Fibroblast of the aortic adventitia (primary cell): ENCODE results near the gene KRTAP10-12. TPM values are rescaled to one million over a fixed set of nuclear protein-coding genes. Genes with fewer than 3 reads are reported as not detected.
"Not testable (repeated sequence)": the region's sequence is repeated elsewhere in the genome, so short reads cannot be mapped to it uniquely, and the experiment has no call there.

Experiments
- DNase-seq: peaks from one replicate; pipeline ENCODE4 v3.0.0-alpha.2; 2010; ENCODE audit warnings: low read depth
- H3K4me3 ChIP-seq: 2 replicates; pipeline ENCODE4 v1.5.1; 2011; ENCODE audit warnings: low read depth, mild to moderate bottlenecking, control low read depth, low read length, moderate library complexity
- CTCF ChIP-seq: IDR thresholded peaks from 2 replicates; pipeline ENCODE4 v1.5.1; 2011; ENCODE audit warnings: mild to moderate bottlenecking, low read length, control low read depth, inconsistent platforms; ENCODE audit not compliant: insufficient read depth
- total RNA-seq: library from RNA; depleted of rRNA; stranded (reverse); fragments of >200 nt; gene quantifications from 2 replicates; pipeline ENCODE4 v1.2.3, GENCODE V29; 2012; ENCODE audit warnings: low replicate concordance

KRTAP10-12 gene
- total RNA-seq, 1 donor: not detected

DNA sequence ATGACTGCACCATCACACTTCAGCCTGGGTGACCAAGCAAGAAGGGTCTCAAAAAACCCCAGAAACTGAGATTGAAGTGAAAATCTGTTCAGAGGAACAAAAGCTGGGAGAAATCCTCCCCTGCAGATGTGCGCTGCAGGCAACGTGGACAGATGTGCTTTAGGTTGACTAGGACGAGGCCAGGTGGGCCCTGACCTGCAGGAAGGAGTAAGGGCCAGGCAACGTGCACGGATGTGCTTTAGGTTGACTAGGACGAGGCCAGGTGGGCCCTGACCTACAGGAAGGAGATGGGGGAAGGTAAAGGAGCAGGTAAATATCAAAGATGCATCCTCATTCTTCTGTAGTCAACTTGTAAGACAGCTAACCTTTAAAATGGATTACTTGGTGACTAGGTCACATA lies 12.5 kb upstream of the KRTAP10-12 start:
- no peak for TF ChIP-seq CTCF
- no peak overlapping the region for H3K4me3 ChIP-seq
- DNase-seq: no peak

DNA sequence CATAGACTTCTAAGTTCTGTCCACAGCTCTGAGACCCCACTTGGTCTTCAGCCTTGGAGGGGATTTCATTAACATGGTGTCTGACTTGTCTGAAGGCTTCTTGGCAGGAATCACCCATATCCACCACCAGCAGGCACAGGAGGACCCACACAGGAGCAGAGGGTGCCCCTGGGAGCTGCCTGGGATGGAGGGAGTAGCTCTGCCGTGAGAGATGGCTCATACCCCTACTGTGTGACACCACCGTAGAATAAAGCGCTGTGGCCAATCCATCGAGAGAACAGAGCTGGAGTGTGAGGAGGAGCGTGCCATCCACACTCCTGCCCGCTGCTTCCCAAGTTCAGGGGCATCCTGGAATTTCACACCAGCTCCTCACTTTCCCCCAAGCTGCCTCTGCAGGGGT lies 11.9 kb upstream of the KRTAP10-12 start:
- H3K4me3 ChIP-seq, DNase-seq: not testable (repeated sequence)

DNA sequence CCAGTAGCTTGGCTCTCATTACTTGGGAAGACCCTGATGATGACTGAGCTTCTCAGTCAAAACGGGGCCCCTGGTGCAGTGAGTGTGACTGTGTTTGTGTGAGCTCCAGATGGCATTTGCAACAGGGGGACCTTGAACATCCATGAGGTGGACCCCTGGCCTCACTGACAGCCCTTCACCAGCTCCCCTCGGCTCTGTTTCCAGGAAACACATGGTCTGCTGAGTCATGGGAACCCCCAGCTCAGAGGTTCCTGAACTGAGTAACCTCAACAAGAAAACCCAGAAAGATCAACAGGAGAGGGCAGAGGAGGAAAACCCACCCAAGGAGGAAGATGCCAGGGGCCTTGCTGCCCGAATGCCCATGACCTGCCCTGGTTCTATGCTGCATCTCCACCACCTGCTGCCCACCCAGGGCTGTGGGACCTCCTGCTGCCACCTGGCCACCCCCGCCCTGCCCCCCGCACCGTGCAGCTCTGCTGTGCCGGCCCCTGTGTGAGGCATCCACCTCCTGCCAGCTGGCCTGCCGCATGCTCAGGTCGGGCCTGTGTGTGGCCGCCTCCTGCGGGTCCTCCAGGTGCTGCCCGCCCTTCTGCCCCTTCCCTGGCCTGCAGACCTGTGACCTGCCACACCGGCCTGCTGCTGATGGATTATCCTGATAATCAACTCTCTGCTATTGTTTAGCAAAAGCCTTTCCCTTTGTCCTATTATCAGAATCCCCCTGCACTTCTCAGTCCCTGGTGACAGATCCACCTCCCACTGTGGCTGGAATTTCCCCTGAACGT lies 10.8 kb upstream of the KRTAP10-12 start:
- no peak for DNase-seq
- no peak overlapping the region for H3K4me3 ChIP-seq
- TF ChIP-seq CTCF: no peak

DNA sequence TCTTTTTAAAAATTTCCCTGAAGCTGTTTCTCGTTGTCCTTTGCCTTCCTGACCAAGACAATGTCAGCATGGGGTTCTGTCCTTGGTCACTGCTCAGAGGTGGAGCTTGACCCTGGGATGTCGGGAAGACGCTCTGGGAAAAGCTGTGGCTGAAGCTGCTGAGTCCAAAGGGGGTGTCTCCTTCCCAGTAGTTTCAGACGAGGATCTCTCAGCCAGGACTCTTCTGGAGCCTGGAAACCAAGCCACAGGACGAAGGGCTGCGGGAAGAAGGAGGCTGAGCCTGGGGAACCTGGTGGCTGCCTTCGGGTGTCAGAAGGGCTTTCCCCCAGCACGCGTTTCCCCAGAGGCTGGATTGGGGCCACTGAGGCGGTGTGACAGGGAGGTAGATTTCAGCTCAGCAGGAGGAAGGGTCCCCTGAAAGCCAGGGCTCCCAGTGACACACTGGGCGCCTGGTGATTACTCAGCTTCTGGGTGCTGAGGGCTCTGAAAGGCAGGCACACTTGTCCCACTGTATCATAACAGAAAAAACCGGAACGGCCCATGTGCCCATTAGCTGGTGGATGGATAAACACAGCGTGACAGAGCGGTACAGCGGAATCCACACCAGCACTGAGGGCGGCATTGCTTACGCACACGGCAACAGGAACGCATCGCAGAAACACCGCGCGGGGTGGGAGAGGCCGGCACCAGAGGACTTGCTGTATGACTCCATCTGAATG lies 10.0 kb upstream of the KRTAP10-12 start:
- no peak overlapping the region for H3K4me3 ChIP-seq
- no peak for TF ChIP-seq CTCF
- DNase-seq: no peak

- no peak for DNase-seq
- H3K4me3 ChIP-seq: no peak overlapping the region
- TF ChIP-seq CTCF: no peak
These were observed 9.3 kb upstream of the KRTAP10-12 start for GRCh38 chr21:44687671-44688070.

DNA sequence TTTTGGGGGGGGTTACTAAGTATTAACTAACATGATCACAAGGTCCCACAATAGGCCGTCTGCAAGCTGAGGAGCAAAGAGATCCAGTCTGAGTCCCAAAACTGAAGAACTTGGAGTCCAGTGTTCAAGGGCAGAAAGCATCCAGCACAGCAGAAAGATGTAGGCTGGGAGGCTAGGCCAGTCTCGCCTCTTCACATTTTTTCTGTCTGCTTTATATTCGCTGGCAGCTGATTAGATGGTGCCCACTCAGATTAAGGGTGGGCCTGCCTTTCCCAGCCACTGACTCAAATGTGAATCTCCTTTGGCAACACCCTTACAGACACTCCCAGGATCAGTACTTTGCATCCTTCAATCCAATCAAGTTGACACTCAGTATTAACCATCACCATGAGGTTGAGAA lies 7.2 kb upstream of the KRTAP10-12 start:
- not testable (repeated sequence) for DNase-seq, H3K4me3 ChIP-seq

DNA sequence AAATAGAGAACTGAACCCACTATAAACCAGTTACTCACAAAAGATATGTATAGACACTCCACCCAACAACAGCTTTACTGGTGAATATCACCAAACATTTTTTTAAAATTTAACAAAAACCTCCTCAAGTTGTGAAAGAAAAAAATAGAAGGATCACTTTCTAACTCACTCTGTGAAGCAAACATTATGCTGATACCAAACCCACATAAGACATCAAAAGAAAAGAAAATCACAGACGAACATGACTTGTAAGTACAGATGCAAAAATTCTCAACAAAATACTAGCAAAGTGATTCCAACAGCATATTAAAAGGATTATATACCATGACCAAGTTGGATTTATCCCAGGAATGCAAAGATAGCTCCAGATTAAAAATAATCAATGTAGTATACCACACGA lies 5.3 kb upstream of the KRTAP10-12 start:
- no peak for DNase-seq
- no peak for TF ChIP-seq CTCF
- no peak overlapping the region for H3K4me3 ChIP-seq
